Limb (tissue), 2 donors: ENCODE results near the gene DAGLB.
"Not testable (repeated sequence)": the region's sequence is repeated elsewhere in the genome, so short reads cannot be mapped to it uniquely, and the experiment has no call there.

Experiments
- DNase-seq, 2 donors: peaks; one replicate each; pipeline ENCODE4 v3.0.0-alpha.2; 2016; ENCODE audit errors: extremely low spot score in 2 of 2

DAGLB gene

GRCh38 chr7:6447581-6448199 is at the start of gene DAGLB:
Gene DAGLB, minus strand, starts transcription at chr7:6447954. Its CDS starts 112 bp downstream, at chr7:6447842.
- DNase-seq: peak; percentile 96 to 97

- DNase-seq: no peak
Observed at GRCh38 chr7:6497637-6497905, 49.8 kb upstream of the DAGLB start.

GRCh38 chr7:6496842-6497636 is 49.3 kb upstream of the DAGLB start:
- no peak for DNase-seq

- DNase-seq: no peak
Observed at GRCh38 chr7:6495597-6496262, 48.0 kb upstream of the DAGLB start.

- no peak for DNase-seq
Observed at GRCh38 chr7:6494365-6494764, 46.6 kb upstream of the DAGLB start.

GRCh38 chr7:6491194-6491593 is 43.4 kb upstream of the DAGLB start:
- no peak for DNase-seq

- no peak for DNase-seq
Observed at GRCh38 chr7:6489612-6490011, 41.9 kb upstream of the DAGLB start.

GRCh38 chr7:6487184-6487545 is 39.4 kb upstream of the DAGLB start:
- DNase-seq: no peak

- no peak for DNase-seq
Observed at GRCh38 chr7:6486438-6487183, 38.9 kb upstream of the DAGLB start.

- DNase-seq: no peak
Observed at GRCh38 chr7:6482743-6483119, 35.0 kb upstream of the DAGLB start.

- DNase-seq: no peak
Observed at GRCh38 chr7:6482307-6482706, 34.6 kb upstream of the DAGLB start.

- DNase-seq: no peak
Observed at GRCh38 chr7:6481445-6481844, 33.7 kb upstream of the DAGLB start.

- no peak for DNase-seq
Observed at GRCh38 chr7:6480323-6480660, 32.5 kb upstream of the DAGLB start.

GRCh38 chr7:6479067-6479466 is 31.3 kb upstream of the DAGLB start:
- DNase-seq: no peak

- no peak for DNase-seq
Observed at GRCh38 chr7:6478186-6478585, 30.4 kb upstream of the DAGLB start.

- DNase-seq: no peak
Observed at GRCh38 chr7:6477318-6477660, 29.5 kb upstream of the DAGLB start.

- DNase-seq: no peak
Observed at GRCh38 chr7:6476596-6477317, 29.0 kb upstream of the DAGLB start.

- no peak for DNase-seq
Observed at GRCh38 chr7:6475433-6476186, 27.9 kb upstream of the DAGLB start.

GRCh38 chr7:6465862-6466261 is 18.1 kb upstream of the DAGLB start:
- no peak for DNase-seq

GRCh38 chr7:6463609-6464008 is 15.9 kb upstream of the DAGLB start:
- not testable (repeated sequence) for DNase-seq

- no peak for DNase-seq
Observed at GRCh38 chr7:6461946-6462550, 14.3 kb upstream of the DAGLB start.
